ENCODE data around the gene RAB33B.
"Not testable (repeated sequence)": the region's sequence is repeated elsewhere in the genome, so short reads cannot be mapped to it uniquely, and the experiment has no call there.

RAB33B gene

GRCh38 chr4:139454111-139455045, at the start of gene RAB33B:
Gene RAB33B (plus strand): TSS chr4:139454121. CDS start chr4:139454196, 75 bp downstream.
- DNase-seq = no peak

- no peak for DNase-seq
These were observed 43.6 kb upstream of the RAB33B start for GRCh38 chr4:139410312-139410711.

- not testable (repeated sequence) for DNase-seq
These were observed 39.2 kb upstream of the RAB33B start for GRCh38 chr4:139414671-139415210.

GRCh38 chr4:139416073-139416673, 37.7 kb upstream of the RAB33B start:
- no peak for DNase-seq

GRCh38 chr4:139419388-139419914, 34.5 kb upstream of the RAB33B start:
- DNase-seq = peak; percentile 63

- no peak for DNase-seq
These were observed 33.3 kb upstream of the RAB33B start for GRCh38 chr4:139420652-139421051.

GRCh38 chr4:139436122-139436521, 17.8 kb upstream of the RAB33B start:
- no peak for DNase-seq

GRCh38 chr4:139438141-139438540, 15.8 kb upstream of the RAB33B start:
- no peak for DNase-seq

GRCh38 chr4:139441029-139441428, 12.9 kb upstream of the RAB33B start:
- DNase-seq = no peak

- DNase-seq = no peak
These were observed 10.3 kb upstream of the RAB33B start for GRCh38 chr4:139443661-139444060.

- DNase-seq = not testable (repeated sequence)
These were observed 9.0 kb upstream of the RAB33B start for GRCh38 chr4:139444881-139445280.

- not testable (repeated sequence) for DNase-seq
These were observed 6.8 kb upstream of the RAB33B start for GRCh38 chr4:139447078-139447477.

GRCh38 chr4:139450586-139450985, 3.3 kb upstream of the RAB33B start:
- DNase-seq = no peak

- no peak for DNase-seq
These were observed 1.9 kb upstream of the RAB33B start for GRCh38 chr4:139451997-139452396.

- peak; percentile 79 for DNase-seq
These were observed 915 bp upstream of the RAB33B start for GRCh38 chr4:139453041-139453370.

GRCh38 chr4:139453371-139454110, 380 bp upstream of the RAB33B start:
- peak; percentile 97 for DNase-seq

GRCh38 chr4:139455126-139455538, 1.2 kb downstream of the RAB33B start:
- no peak for DNase-seq

- no peak for DNase-seq
These were observed 3.4 kb downstream of the RAB33B start for GRCh38 chr4:139457318-139457717.

GRCh38 chr4:139458543-139458942, 4.6 kb downstream of the RAB33B start:
- no peak for DNase-seq

- DNase-seq = no peak
These were observed 5.1 kb downstream of the RAB33B start for GRCh38 chr4:139458999-139459398.

GRCh38 chr4:139460565-139460964, 6.6 kb downstream of the RAB33B start:
- DNase-seq = no peak

GRCh38 chr4:139461022-139461628, 7.2 kb downstream of the RAB33B start:
- DNase-seq = no peak

- DNase-seq = not testable (repeated sequence)
These were observed 10.6 kb downstream of the RAB33B start for GRCh38 chr4:139464512-139464911.
